H9 (cell line): ENCODE data around the gene ZKSCAN5. TPM values are rescaled to one million over a fixed set of nuclear protein-coding genes. Genes with fewer than 3 reads are reported as not detected.

Source experiments
- DNase-seq: peaks from one replicate; pipeline ENCODE4 v3.0.0-alpha.2; 2017
- H2AFZ ChIP-seq: one replicate; pipeline ENCODE4 v1.6.1; 2013; ENCODE audit warnings: mild to moderate bottlenecking, low read length, control low read depth, moderate library complexity
- H2AK5ac ChIP-seq: 2 replicates; pipeline ENCODE4 v1.6.1; 2013; ENCODE audit warnings: low read length, control low read depth, mixed read lengths; ENCODE audit not compliant: insufficient read length
- H2BK120ac ChIP-seq: one replicate; pipeline ENCODE4 v1.6.1; 2013; ENCODE audit warnings: low read depth, mild to moderate bottlenecking, low read length, control low read depth, inconsistent platforms; ENCODE audit not compliant: poor library complexity, severe bottlenecking
- H2BK12ac ChIP-seq: 2 replicates; pipeline ENCODE4 v1.6.1; 2013; ENCODE audit warnings: low read length, control low read depth, mixed read lengths, low read depth; ENCODE audit not compliant: insufficient read length
- H2BK15ac ChIP-seq: 2 replicates; pipeline ENCODE4 v1.6.1; 2013; ENCODE audit warnings: low read depth, low read length, control low read depth
- H2BK20ac ChIP-seq: one replicate; pipeline ENCODE4 v1.6.1; 2013; ENCODE audit warnings: low read depth, mild to moderate bottlenecking, low read length, control low read depth, inconsistent platforms; ENCODE audit not compliant: poor library complexity, severe bottlenecking
- H2BK5ac ChIP-seq: 2 replicates; pipeline ENCODE4 v1.6.1; 2013; ENCODE audit warnings: low read length, control low read depth, mixed read lengths; ENCODE audit not compliant: insufficient read length
- H3K14ac ChIP-seq: 2 replicates; pipeline ENCODE4 v1.6.1; 2013; ENCODE audit warnings: low read length, control low read depth; ENCODE audit not compliant: insufficient read depth
- H3K18ac ChIP-seq: 2 replicates; pipeline ENCODE4 v1.6.1; 2013; ENCODE audit warnings: low read depth, mild to moderate bottlenecking, mixed read lengths, low read length, control low read depth; ENCODE audit not compliant: insufficient read length
- H3K23ac ChIP-seq: 2 replicates; pipeline ENCODE4 v1.6.1; 2013; ENCODE audit warnings: low read length, control low read depth, mixed read lengths, low read depth; ENCODE audit not compliant: insufficient read length
- H3K23me2 ChIP-seq: 2 replicates; pipeline ENCODE4 v1.6.1; 2013; ENCODE audit warnings: low read depth, mild to moderate bottlenecking, mixed read lengths, low read length, control low read depth; ENCODE audit not compliant: insufficient read length, poor library complexity, severe bottlenecking
- H3K27ac ChIP-seq: 2 replicates; pipeline ENCODE4 v1.5.1; 2013; ENCODE audit warnings: low read length, control low read depth, mixed read lengths, low read depth; ENCODE audit not compliant: insufficient read length
- H3K27me3 ChIP-seq: 2 replicates; pipeline ENCODE4 v1.6.1; 2013; ENCODE audit warnings: low read length, control low read depth, inconsistent platforms; ENCODE audit not compliant: insufficient read depth
- H3K4ac ChIP-seq: 2 replicates; pipeline ENCODE4 v1.6.1; 2013; ENCODE audit warnings: low read depth, mild to moderate bottlenecking, control low read depth, inconsistent platforms, low read length, moderate library complexity
- H3K4me1 ChIP-seq: 2 replicates; pipeline ENCODE4 v1.6.1; 2013; ENCODE audit warnings: low read length, control low read depth, inconsistent platforms; ENCODE audit not compliant: insufficient read depth
- H3K4me2 ChIP-seq: 2 replicates; pipeline ENCODE4 v1.6.1; 2013; ENCODE audit warnings: low read length, control low read depth, mixed read lengths; ENCODE audit not compliant: insufficient read length, insufficient read depth
- H3K56ac ChIP-seq: 2 replicates; pipeline ENCODE4 v1.6.1; 2013; ENCODE audit warnings: low read depth, mild to moderate bottlenecking, mixed read lengths, low read length, control low read depth; ENCODE audit not compliant: insufficient read length
- H3K79me1 ChIP-seq: 2 replicates; pipeline ENCODE4 v1.6.1; 2013; ENCODE audit warnings: low read depth, mild to moderate bottlenecking, moderate library complexity, low read length, control low read depth, inconsistent platforms; ENCODE audit not compliant: insufficient read depth, poor library complexity, severe bottlenecking
- H3K79me2 ChIP-seq: 2 replicates; pipeline ENCODE4 v1.6.1; 2013; ENCODE audit warnings: low read length, control low read depth, inconsistent platforms; ENCODE audit not compliant: insufficient read depth
- H3K9ac ChIP-seq: 2 replicates; pipeline ENCODE4 v1.6.1; 2013; ENCODE audit warnings: low read length, control low read depth, mixed read lengths; ENCODE audit not compliant: insufficient read length; ENCODE audit errors: extremely low read depth
- H3K9me3 ChIP-seq: one replicate; pipeline ENCODE4 v1.6.1; 2013; ENCODE audit warnings: low read depth, low read length, inconsistent platforms; ENCODE audit not compliant: control insufficient read depth
- H3T11ph ChIP-seq: one replicate; pipeline ENCODE4 v1.6.1; 2013; ENCODE audit warnings: mild to moderate bottlenecking, low read length, control low read depth, inconsistent platforms
- H4K20me1 ChIP-seq: one replicate; pipeline ENCODE4 v1.6.1; 2013; ENCODE audit not compliant: control insufficient read depth, insufficient read length, insufficient read depth
- H4K5ac ChIP-seq: 2 replicates; pipeline ENCODE4 v1.6.1; 2013; ENCODE audit warnings: low read depth, mild to moderate bottlenecking, mixed read lengths, low read length, control low read depth; ENCODE audit not compliant: insufficient read length
- H4K8ac ChIP-seq: replicated peaks from 2 replicates; pipeline ENCODE4 v1.6.1; 2013; ENCODE audit warnings: low read length, control low read depth, mixed read lengths, low read depth; ENCODE audit not compliant: insufficient read length
- H4K91ac ChIP-seq: 2 replicates; pipeline ENCODE4 v1.6.1; 2013; ENCODE audit warnings: low read depth, mild to moderate bottlenecking, moderate library complexity, mixed read lengths, low read length, control low read depth; ENCODE audit not compliant: insufficient read length
- H3K27ac Mint-ChIP-seq, 3 experiments: 2 replicates in 2 of 3; 3 replicates in 1 of 3; pipeline ENCODE4 v1.8.0; 2020 to 2021; ENCODE audit warnings: mixed read lengths in 3 of 3, mild to moderate bottlenecking in 1 of 3, moderate library complexity in 1 of 3
- H3K27me3 Mint-ChIP-seq: 2 replicates; pipeline ENCODE4 v1.8.0; 2021; ENCODE audit warnings: low read depth, mild to moderate bottlenecking, moderate library complexity, mixed read lengths
- H3K36me3 Mint-ChIP-seq, 3 experiments: 2 replicates in 2 of 3; 3 replicates in 1 of 3; pipeline ENCODE4 v1.8.0; 2020 to 2021; ENCODE audit warnings: low read depth in 3 of 3, mixed read lengths in 3 of 3; ENCODE audit not compliant: insufficient read depth in 1 of 3
- H3K4me1 Mint-ChIP-seq, 2 experiments: 2 replicates each; pipeline ENCODE4 v1.8.0; 2020; ENCODE audit warnings: mixed read lengths in 2 of 2
- H3K4me3 Mint-ChIP-seq, 2 experiments: 2 replicates in 1 of 2; 3 replicates in 1 of 2; pipeline ENCODE4 v1.8.0; 2020 to 2021; ENCODE audit warnings: mild to moderate bottlenecking in 2 of 2, mixed read lengths in 2 of 2, moderate library complexity in 1 of 2
- H3K9me3 Mint-ChIP-seq, 2 experiments: 2 replicates in 1 of 2; 3 replicates in 1 of 2; pipeline ENCODE4 v1.8.0; 2020; ENCODE audit warnings: mild to moderate bottlenecking in 2 of 2, mixed read lengths in 2 of 2, moderate library complexity in 1 of 2
- CTCF ChIP-seq: fragments of 200-600 bp; sonication (generic); conservative IDR thresholded peaks from 3 replicates; pipeline ENCODE4 v1.8.0; 2021; ENCODE audit warnings: antibody characterized with exemption, mild to moderate bottlenecking
- WGBS: extraction: QIAGEN DNeasy Blood & Tissue Kit; methylation state at CpG from one replicate; pipeline ENCODE4 v1.1.7; 2013; ENCODE audit warnings: missing lambda C conversion rate, low lambda C conversion rate, mixed read lengths; ENCODE audit not compliant: insufficient read length; ENCODE audit errors: extremely low coverage; 5-methylcytosine and 5-hydroxymethylcytosine counted together
- total RNA-seq: library from RNA; stranded (reverse); gene quantifications from 2 replicates; pipeline ENCODE4 v1.2.1, GENCODE V29; 2021

Gene ZKSCAN5
- total RNA-seq, 1 experiment from 2014 or later, result 16.6 TPM

GRCh38 chr7:99478464-99479440 lies 25.7 kb upstream of the ZKSCAN5 start:
- H2AK5ac ChIP-seq, result no peak overlapping the region
- H2BK15ac ChIP-seq, result no peak overlapping the region
- H4K5ac ChIP-seq, result no peak overlapping the region
- H3K9ac ChIP-seq, result no peak overlapping the region
- no peak overlapping the region for H3K56ac ChIP-seq
- no peak overlapping the region; the same call in 1 of the 2 replicates for H3K14ac ChIP-seq
- Mint-ChIP-seq H3K27ac (no peak overlapping the region), H3K36me3 (peaks cover 11 to 49% (median 26%) of the 10 kb centered on the region in 3 experiments; a peak in 6 of 7 replicates), H3K9me3 (no peaks in the 10 kb centered on the region), H3K4me3 (no peak overlapping the region), H3K4me1 (peaks cover 2% of the 10 kb centered on the region in 2 experiments; a peak in 1 of 4 replicates), H3K27me3 (no peaks in the 10 kb centered on the region)
- no peak overlapping the region for H3K18ac ChIP-seq
- H4K8ac ChIP-seq, result no peak overlapping the region
- peaks cover 15% of the 10 kb centered on the region for H3K79me1 ChIP-seq
- H3K27me3 ChIP-seq, result no peaks in the 10 kb centered on the region
- H4K91ac ChIP-seq, result no peak overlapping the region
- no peak overlapping the region for H3T11ph ChIP-seq
- no peak overlapping the region for H3K27ac ChIP-seq
- H4K20me1 ChIP-seq, result no peaks in the 10 kb centered on the region
- H3K79me2 ChIP-seq, result peaks cover 13% of the 10 kb centered on the region; the same call in 1 of the 2 replicates
- no peak overlapping the region for H3K4ac ChIP-seq
- no peak overlapping the region for H3K23ac ChIP-seq
- WGBS, result no CpG with 5 or more reads among the region's 15 CpGs
- no peak overlapping the region for H2BK20ac ChIP-seq
- no peak overlapping the region for H2BK5ac ChIP-seq
- no peak overlapping the region for H2AFZ ChIP-seq
- no peak overlapping the region for H3K4me2 ChIP-seq
- no peaks in the 10 kb centered on the region for H3K23me2 ChIP-seq
- H3K4me1 ChIP-seq, result no peaks in the 10 kb centered on the region
- H2BK120ac ChIP-seq, result no peak overlapping the region
- TF ChIP-seq CTCF, result no peak
- no peak for DNase-seq
- H2BK12ac ChIP-seq, result no peak overlapping the region
- H3K9me3 ChIP-seq, result no peaks in the 10 kb centered on the region
